ENCODE data around the gene OSBPL10.
"Not testable (repeated sequence)": the region's sequence is repeated elsewhere in the genome, so short reads cannot be mapped to it uniquely, and the experiment has no call there.

Gene OSBPL10

GRCh38 chr3:31993843-31994242 lies 12.8 kb upstream of the OSBPL10 start:
- Histone ChIP-seq H3K9ac (ENCODE audit: low read length in 5 of 5) (no peak overlapping the region), H3K27me3 (ENCODE audit: control insufficient read depth in 5 of 5, insufficient read depth in 4 of 5, low read length in 5 of 5) (no peaks in the 10 kb centered on the region), H3K4me1 (ENCODE audit: control insufficient read depth in 5 of 5, insufficient read depth in 5 of 5, low read length in 5 of 5) (no peaks in the 10 kb centered on the region), H3K27ac (ENCODE audit: low read depth, low read length) (no peak overlapping the region), H3K4me3 (ENCODE audit: low read depth in 1 of 5, low read length in 5 of 5) (no peak overlapping the region), H3K36me3 (ENCODE audit: control insufficient read depth in 5 of 5, insufficient read depth in 5 of 5, low read length in 5 of 5) (peaks cover 0 to 4% (median 0%) of the 10 kb centered on the region in 5 donors), H3K9me3 (ENCODE audit: control insufficient read depth in 5 of 5, low read length in 5 of 5) (peaks cover 7 to 18% (median 13%) of the 10 kb centered on the region in 5 donors)

GRCh38 chr3:31992995-31993394 lies 11.9 kb upstream of the OSBPL10 start:
- H3K36me3 ChIP-seq (ENCODE audit: control insufficient read depth in 5 of 5, insufficient read depth in 5 of 5, low read length in 5 of 5); H3K4me1 ChIP-seq (ENCODE audit: control insufficient read depth in 5 of 5, insufficient read depth in 5 of 5, low read length in 5 of 5); H3K27ac ChIP-seq (ENCODE audit: low read depth, low read length); H3K27me3 ChIP-seq (ENCODE audit: control insufficient read depth in 5 of 5, insufficient read depth in 4 of 5, low read length in 5 of 5); H3K4me3 ChIP-seq (ENCODE audit: low read depth in 1 of 5, low read length in 5 of 5); H3K9ac ChIP-seq (ENCODE audit: low read length in 5 of 5): not testable (repeated sequence)
- H3K9me3 ChIP-seq (ENCODE audit: control insufficient read depth in 5 of 5, low read length in 5 of 5) = peaks cover 9 to 24% (median 13%) of the 10 kb centered on the region in 5 donors

- Histone ChIP-seq H3K4me3 (ENCODE audit: low read depth in 1 of 5, low read length in 5 of 5) (no peak overlapping the region), H3K9ac (ENCODE audit: low read length in 5 of 5) (no peak overlapping the region), H3K4me1 (ENCODE audit: control insufficient read depth in 5 of 5, insufficient read depth in 5 of 5, low read length in 5 of 5) (peaks cover 0 to 11% (median 4%) of the 10 kb centered on the region in 5 donors), H3K36me3 (ENCODE audit: control insufficient read depth in 5 of 5, insufficient read depth in 5 of 5, low read length in 5 of 5) (peaks cover 0 to 4% (median 0%) of the 10 kb centered on the region in 5 donors), H3K27ac (ENCODE audit: low read depth, low read length) (no peak overlapping the region), H3K9me3 (ENCODE audit: control insufficient read depth in 5 of 5, low read length in 5 of 5) (peaks cover 9 to 22% (median 13%) of the 10 kb centered on the region in 5 donors), H3K27me3 (ENCODE audit: control insufficient read depth in 5 of 5, insufficient read depth in 4 of 5, low read length in 5 of 5) (no peaks in the 10 kb centered on the region)
These were observed 7.2 kb upstream of the OSBPL10 start for GRCh38 chr3:31988271-31988670.

GRCh38 chr3:31985831-31986230 lies 4.8 kb upstream of the OSBPL10 start:
- H3K27me3 ChIP-seq (ENCODE audit: control insufficient read depth in 5 of 5, insufficient read depth in 4 of 5, low read length in 5 of 5) = no peaks in the 10 kb centered on the region
- no peak overlapping the region for H3K4me3 ChIP-seq (ENCODE audit: low read depth in 1 of 5, low read length in 5 of 5)
- H3K4me1 ChIP-seq (ENCODE audit: control insufficient read depth in 5 of 5, insufficient read depth in 5 of 5, low read length in 5 of 5) = peaks cover 0 to 22% (median 13%) of the 10 kb centered on the region in 5 donors
- H3K9ac ChIP-seq (ENCODE audit: low read length in 5 of 5) = no peak overlapping the region
- peaks cover 0 to 4% (median 0%) of the 10 kb centered on the region in 5 donors for H3K36me3 ChIP-seq (ENCODE audit: control insufficient read depth in 5 of 5, insufficient read depth in 5 of 5, low read length in 5 of 5)
- peaks cover 7 to 21% (median 10%) of the 10 kb centered on the region in 5 donors for H3K9me3 ChIP-seq (ENCODE audit: control insufficient read depth in 5 of 5, low read length in 5 of 5)
- H3K27ac ChIP-seq (ENCODE audit: low read depth, low read length) = no peak overlapping the region

- H3K4me3 ChIP-seq (ENCODE audit: low read depth in 1 of 5, low read length in 5 of 5) = no peak overlapping the region
- H3K27ac ChIP-seq (ENCODE audit: low read depth, low read length) = no peak overlapping the region
- H3K36me3 ChIP-seq (ENCODE audit: control insufficient read depth in 5 of 5, insufficient read depth in 5 of 5, low read length in 5 of 5) = peaks cover 0 to 2% (median 0%) of the 10 kb centered on the region in 5 donors
- H3K9ac ChIP-seq (ENCODE audit: low read length in 5 of 5) = no peak overlapping the region
- H3K9me3 ChIP-seq (ENCODE audit: control insufficient read depth in 5 of 5, low read length in 5 of 5) = peaks cover 3 to 11% (median 4%) of the 10 kb centered on the region in 5 donors
- H3K27me3 ChIP-seq (ENCODE audit: control insufficient read depth in 5 of 5, insufficient read depth in 4 of 5, low read length in 5 of 5) = no peaks in the 10 kb centered on the region
- peaks cover 0 to 35% (median 22%) of the 10 kb centered on the region in 5 donors for H3K4me1 ChIP-seq (ENCODE audit: control insufficient read depth in 5 of 5, insufficient read depth in 5 of 5, low read length in 5 of 5)
These were observed 3.3 kb upstream of the OSBPL10 start for GRCh38 chr3:31984321-31984720.

GRCh38 chr3:31980530-31981205 lies 394 bp downstream of the OSBPL10 start:
- no peaks in the 10 kb centered on the region for H3K9me3 ChIP-seq (ENCODE audit: control insufficient read depth in 5 of 5, low read length in 5 of 5)

GRCh38 chr3:31979001-31979697 lies 1.9 kb downstream of the OSBPL10 start:
- H3K27ac ChIP-seq (ENCODE audit: low read depth, low read length) = no peak overlapping the region
- H3K9ac ChIP-seq (ENCODE audit: low read length in 5 of 5) = no peak overlapping the region
- no peaks in the 10 kb centered on the region for H3K9me3 ChIP-seq (ENCODE audit: control insufficient read depth in 5 of 5, low read length in 5 of 5)
- H3K27me3 ChIP-seq (ENCODE audit: control insufficient read depth in 5 of 5, insufficient read depth in 4 of 5, low read length in 5 of 5) = peaks cover 0 to 4% (median 0%) of the 10 kb centered on the region in 5 donors
- peak overlapping the region in 3 of 5 donors; percentile 80 to 84 (median 81) for H3K4me3 ChIP-seq (ENCODE audit: low read depth in 1 of 5, low read length in 5 of 5)
- no peaks in the 10 kb centered on the region for H3K36me3 ChIP-seq (ENCODE audit: control insufficient read depth in 5 of 5, insufficient read depth in 5 of 5, low read length in 5 of 5)
- H3K4me1 ChIP-seq (ENCODE audit: control insufficient read depth in 5 of 5, insufficient read depth in 5 of 5, low read length in 5 of 5) = peaks cover 0 to 25% (median 18%) of the 10 kb centered on the region in 5 donors

More at GRCh38 chr3:31980530-31981205, 394 bp downstream of the OSBPL10 start:
- Histone ChIP-seq H3K9ac (ENCODE audit: low read length in 5 of 5) (peak overlapping the region in 3 of 5 donors; percentile 46 to 64 (median 64)), H3K4me1 (ENCODE audit: control insufficient read depth in 5 of 5, insufficient read depth in 5 of 5, low read length in 5 of 5) (peaks cover 0 to 29% (median 19%) of the 10 kb centered on the region in 5 donors), H3K27ac (ENCODE audit: low read depth, low read length) (peak overlapping the region; percentile 52), H3K4me3 (ENCODE audit: low read depth in 1 of 5, low read length in 5 of 5) (peak overlapping the region; percentile 79 to 93 (median 81)), H3K27me3 (ENCODE audit: control insufficient read depth in 5 of 5, insufficient read depth in 4 of 5, low read length in 5 of 5) (peaks cover 0 to 4% (median 0%) of the 10 kb centered on the region in 5 donors), H3K36me3 (ENCODE audit: control insufficient read depth in 5 of 5, insufficient read depth in 5 of 5, low read length in 5 of 5) (no peaks in the 10 kb centered on the region)

GRCh38 chr3:31978553-31978952 lies 2.5 kb downstream of the OSBPL10 start:
- Histone ChIP-seq H3K27ac (ENCODE audit: low read depth, low read length) (no peak overlapping the region), H3K36me3 (ENCODE audit: control insufficient read depth in 5 of 5, insufficient read depth in 5 of 5, low read length in 5 of 5) (no peaks in the 10 kb centered on the region)

GRCh38 chr3:31977736-31978135 lies 3.3 kb downstream of the OSBPL10 start:
- Histone ChIP-seq H3K4me3 (ENCODE audit: low read depth in 1 of 5, low read length in 5 of 5) (no peak overlapping the region), H3K36me3 (ENCODE audit: control insufficient read depth in 5 of 5, insufficient read depth in 5 of 5, low read length in 5 of 5) (no peaks in the 10 kb centered on the region), H3K27me3 (ENCODE audit: control insufficient read depth in 5 of 5, insufficient read depth in 4 of 5, low read length in 5 of 5) (peaks cover 0 to 4% (median 0%) of the 10 kb centered on the region in 5 donors), H3K4me1 (ENCODE audit: control insufficient read depth in 5 of 5, insufficient read depth in 5 of 5, low read length in 5 of 5) (peaks cover 0 to 29% (median 18%) of the 10 kb centered on the region in 5 donors), H3K9ac (ENCODE audit: low read length in 5 of 5) (no peak overlapping the region), H3K9me3 (ENCODE audit: control insufficient read depth in 5 of 5, low read length in 5 of 5) (no peaks in the 10 kb centered on the region), H3K27ac (ENCODE audit: low read depth, low read length) (no peak overlapping the region)

More at GRCh38 chr3:31978553-31978952, 2.5 kb downstream of the OSBPL10 start:
- H3K4me1 ChIP-seq (ENCODE audit: control insufficient read depth in 5 of 5, insufficient read depth in 5 of 5, low read length in 5 of 5) = peaks cover 0 to 25% (median 18%) of the 10 kb centered on the region in 5 donors
- no peak overlapping the region for H3K9ac ChIP-seq (ENCODE audit: low read length in 5 of 5)
- no peak overlapping the region for H3K4me3 ChIP-seq (ENCODE audit: low read depth in 1 of 5, low read length in 5 of 5)
- no peaks in the 10 kb centered on the region for H3K9me3 ChIP-seq (ENCODE audit: control insufficient read depth in 5 of 5, low read length in 5 of 5)
- H3K27me3 ChIP-seq (ENCODE audit: control insufficient read depth in 5 of 5, insufficient read depth in 4 of 5, low read length in 5 of 5) = peaks cover 0 to 4% (median 0%) of the 10 kb centered on the region in 5 donors

- H3K4me1 ChIP-seq (ENCODE audit: control insufficient read depth in 5 of 5, insufficient read depth in 5 of 5, low read length in 5 of 5) = peaks cover 0 to 22% (median 11%) of the 10 kb centered on the region in 5 donors
- H3K36me3 ChIP-seq (ENCODE audit: control insufficient read depth in 5 of 5, insufficient read depth in 5 of 5, low read length in 5 of 5) = no peaks in the 10 kb centered on the region
- no peak overlapping the region for H3K4me3 ChIP-seq (ENCODE audit: low read depth in 1 of 5, low read length in 5 of 5)
- no peaks in the 10 kb centered on the region for H3K9me3 ChIP-seq (ENCODE audit: control insufficient read depth in 5 of 5, low read length in 5 of 5)
- peaks cover 0 to 4% (median 0%) of the 10 kb centered on the region in 5 donors for H3K27me3 ChIP-seq (ENCODE audit: control insufficient read depth in 5 of 5, insufficient read depth in 4 of 5, low read length in 5 of 5)
- H3K9ac ChIP-seq (ENCODE audit: low read length in 5 of 5) = no peak overlapping the region
- no peak overlapping the region for H3K27ac ChIP-seq (ENCODE audit: low read depth, low read length)
These were observed 4.8 kb downstream of the OSBPL10 start for GRCh38 chr3:31976302-31976701.

All from subcutaneous abdominal adipose tissue (tissue), 5 donors.